MCF 10A (cell line): ENCODE data around the gene SAMD13. TPM values are rescaled to one million over a fixed set of nuclear protein-coding genes. Genes with fewer than 3 reads are reported as not detected.

ENCODE experiments used
- BruUV-seq: library from RNA; stranded (reverse); fragments of 400-500 nt; replicated peaks from 2 replicates; lab custom pipeline; 2021; lab: Mats Ljungman, UMichigan
- CTCF ChIA-PET: fragments of 300-600 bp; sonication (Branson Sonifier 250); formaldehyde crosslinking; extraction: SDS; loops from one replicate; lab custom pipeline; 2021; ENCODE audit warnings: antibody characterized with exemption, inconsistent platforms; lab: Yijun Ruan, JAX
- POLR2A ChIA-PET: fragments of 300-600, 350-650 bp; sonication (Branson Sonifier 250); formaldehyde crosslinking; extraction: SDS; loops from one replicate; lab custom pipeline; 2020; ENCODE audit warnings: antibody characterized with exemption, inconsistent platforms; lab: Yijun Ruan, JAX
- DNase-seq: peaks from one replicate; pipeline ENCODE4 v3.0.0-alpha.2; 2018; ENCODE audit not compliant: unreplicated experiment
- H3K27ac Mint-ChIP-seq: one replicate; pipeline ENCODE4 v1.8.0; 2022; ENCODE audit warnings: mild to moderate bottlenecking, low read depth, mixed read lengths; ENCODE audit not compliant: unreplicated experiment
- H3K27me3 Mint-ChIP-seq: one replicate; pipeline ENCODE4 v1.8.0; 2022; ENCODE audit warnings: mixed read lengths; ENCODE audit not compliant: insufficient read depth, unreplicated experiment
- H3K36me3 Mint-ChIP-seq: one replicate; pipeline ENCODE4 v1.8.0; 2022; ENCODE audit warnings: mild to moderate bottlenecking, moderate library complexity, mixed read lengths; ENCODE audit not compliant: insufficient read depth, unreplicated experiment
- H3K4me1 Mint-ChIP-seq: one replicate; pipeline ENCODE4 v1.8.0; 2022; ENCODE audit warnings: mixed read lengths; ENCODE audit not compliant: insufficient read depth, unreplicated experiment
- H3K4me3 Mint-ChIP-seq: one replicate; pipeline ENCODE4 v1.8.0; 2022; ENCODE audit warnings: mild to moderate bottlenecking, moderate library complexity, mixed read lengths; ENCODE audit not compliant: unreplicated experiment
- H3K9me3 Mint-ChIP-seq: one replicate; pipeline ENCODE4 v1.8.0; 2022; ENCODE audit warnings: mixed read lengths; ENCODE audit not compliant: unreplicated experiment
- intact Hi-C: fragments of 100-400 bp; cut with micrococcal nuclease; formaldehyde crosslinking; loops from 2 replicates; pipeline ENCODE4 v1.14.1; 2022
- total RNA-seq: library from RNA; stranded (reverse); gene quantifications from 2 replicates; pipeline ENCODE4 v1.2.3, GENCODE V29; 2022
- TF ChIP-seq, protein P1 (sequence below): fragments of 200-600 bp; IDR thresholded peaks from one replicate; pipeline ENCODE4 v1.8.0; 2022; ENCODE audit warnings: antibody characterized with exemption, mild to moderate bottlenecking; ENCODE audit not compliant: unreplicated experiment

The SAMD13 gene
- total RNA-seq, 1 experiment from 2014 or later = 1.3 TPM

DNA sequence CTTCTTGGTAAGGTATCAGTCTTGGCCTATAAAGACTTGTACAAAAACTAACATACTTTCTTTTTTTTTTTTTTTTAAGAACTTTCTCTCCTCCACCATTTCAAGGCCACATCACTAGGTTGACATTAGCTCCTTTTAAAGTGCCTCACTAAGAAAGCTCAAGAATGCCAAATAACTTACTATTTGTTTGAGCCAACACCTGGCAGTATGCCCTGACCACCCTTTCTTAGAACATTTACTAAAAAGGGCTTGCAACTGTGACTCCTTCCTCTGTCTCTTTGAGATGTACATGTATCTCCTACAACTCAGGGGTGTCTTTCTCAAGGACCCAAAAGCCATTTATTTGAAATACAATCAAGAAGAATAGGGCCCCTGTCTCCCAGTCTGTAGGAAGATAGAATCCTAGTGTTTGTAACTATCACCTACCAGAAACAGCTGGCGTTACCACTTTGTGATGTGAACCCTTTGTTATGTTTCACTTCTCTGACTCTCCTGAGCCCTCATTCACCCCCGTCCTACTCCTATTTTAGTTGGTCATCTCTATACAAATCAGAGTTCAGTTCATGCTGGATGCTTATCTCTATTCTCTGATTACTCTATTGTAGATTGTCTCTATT lies 12.2 kb upstream of the SAMD13 start:
- H3K4me3 Mint-ChIP-seq = no peak overlapping the region
- CTCF ChIA-PET = no interaction called here
- H3K27ac Mint-ChIP-seq = no peak overlapping the region
- TF ChIP-seq, protein P1, sequence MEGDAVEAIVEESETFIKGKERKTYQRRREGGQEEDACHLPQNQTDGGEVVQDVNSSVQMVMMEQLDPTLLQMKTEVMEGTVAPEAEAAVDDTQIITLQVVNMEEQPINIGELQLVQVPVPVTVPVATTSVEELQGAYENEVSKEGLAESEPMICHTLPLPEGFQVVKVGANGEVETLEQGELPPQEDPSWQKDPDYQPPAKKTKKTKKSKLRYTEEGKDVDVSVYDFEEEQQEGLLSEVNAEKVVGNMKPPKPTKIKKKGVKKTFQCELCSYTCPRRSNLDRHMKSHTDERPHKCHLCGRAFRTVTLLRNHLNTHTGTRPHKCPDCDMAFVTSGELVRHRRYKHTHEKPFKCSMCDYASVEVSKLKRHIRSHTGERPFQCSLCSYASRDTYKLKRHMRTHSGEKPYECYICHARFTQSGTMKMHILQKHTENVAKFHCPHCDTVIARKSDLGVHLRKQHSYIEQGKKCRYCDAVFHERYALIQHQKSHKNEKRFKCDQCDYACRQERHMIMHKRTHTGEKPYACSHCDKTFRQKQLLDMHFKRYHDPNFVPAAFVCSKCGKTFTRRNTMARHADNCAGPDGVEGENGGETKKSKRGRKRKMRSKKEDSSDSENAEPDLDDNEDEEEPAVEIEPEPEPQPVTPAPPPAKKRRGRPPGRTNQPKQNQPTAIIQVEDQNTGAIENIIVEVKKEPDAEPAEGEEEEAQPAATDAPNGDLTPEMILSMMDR = no peak
- BruUV-seq = no TSS peak
- H3K4me1 Mint-ChIP-seq = no peaks in the 10 kb centered on the region
- no peaks in the 10 kb centered on the region for H3K36me3 Mint-ChIP-seq
- H3K27me3 Mint-ChIP-seq = no peaks in the 10 kb centered on the region
- peaks cover 24% of the 10 kb centered on the region for H3K9me3 Mint-ChIP-seq
- POLR2A ChIA-PET = interaction anchor here (2.5 kb wide), 1 partner anchor 9 kb away, joined by 7 read pairs; no protein-coding TSS in a partner anchor
- DNase-seq = no peak
- intact Hi-C loops = no loop called here

DNA sequence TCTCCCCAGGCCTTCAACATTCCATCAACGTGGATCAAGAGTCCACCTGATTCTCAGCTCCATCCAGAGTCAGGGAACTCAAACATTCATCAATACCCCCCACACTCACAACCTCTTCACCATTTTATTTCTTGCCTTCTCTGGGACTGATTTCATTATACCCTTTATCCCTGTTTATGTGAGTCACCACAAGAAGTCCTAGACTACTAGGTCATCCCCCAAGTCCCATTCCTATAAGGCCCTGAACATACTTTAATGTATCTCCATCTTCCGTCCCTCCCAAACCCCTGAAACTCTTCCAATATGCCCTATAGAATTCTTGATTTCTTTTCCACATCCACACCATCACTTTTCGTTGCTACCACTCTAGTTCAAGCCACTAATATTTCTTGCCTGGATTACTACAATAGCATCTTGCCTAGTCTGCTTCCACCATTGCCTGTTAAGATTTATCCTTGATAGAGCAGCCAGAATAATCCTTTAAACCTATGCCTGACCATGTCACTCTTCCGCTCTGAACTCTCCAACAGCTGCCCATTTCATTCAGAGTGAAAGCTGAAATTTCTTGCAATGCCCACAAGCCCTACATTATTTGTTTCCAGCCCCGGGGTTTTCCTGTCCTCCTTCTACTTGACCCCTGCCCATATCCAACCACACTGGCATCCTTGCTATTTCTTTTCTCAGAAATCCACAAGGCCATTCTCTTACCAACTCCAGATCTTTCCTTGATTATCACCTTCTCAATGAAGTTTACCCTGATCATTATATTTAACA lies 9.4 kb upstream of the SAMD13 start:
- no TSS peak for BruUV-seq
- no peak for DNase-seq
- ChIA-PET POLR2A (interaction anchor here (0.6 kb wide), 1 partner anchor 213 kb away, joined by 3 read pairs; no protein-coding TSS in a partner anchor), CTCF (no interaction called here)
- no peaks in the 10 kb centered on the region for H3K27me3 Mint-ChIP-seq
- no peaks in the 10 kb centered on the region for H3K4me1 Mint-ChIP-seq
- H3K27ac Mint-ChIP-seq = no peak overlapping the region
- TF ChIP-seq, protein P1 = no peak
- peaks cover 14% of the 10 kb centered on the region for H3K9me3 Mint-ChIP-seq
- intact Hi-C loops = no loop called here
- no peak overlapping the region for H3K4me3 Mint-ChIP-seq
- H3K36me3 Mint-ChIP-seq = no peaks in the 10 kb centered on the region

DNA sequence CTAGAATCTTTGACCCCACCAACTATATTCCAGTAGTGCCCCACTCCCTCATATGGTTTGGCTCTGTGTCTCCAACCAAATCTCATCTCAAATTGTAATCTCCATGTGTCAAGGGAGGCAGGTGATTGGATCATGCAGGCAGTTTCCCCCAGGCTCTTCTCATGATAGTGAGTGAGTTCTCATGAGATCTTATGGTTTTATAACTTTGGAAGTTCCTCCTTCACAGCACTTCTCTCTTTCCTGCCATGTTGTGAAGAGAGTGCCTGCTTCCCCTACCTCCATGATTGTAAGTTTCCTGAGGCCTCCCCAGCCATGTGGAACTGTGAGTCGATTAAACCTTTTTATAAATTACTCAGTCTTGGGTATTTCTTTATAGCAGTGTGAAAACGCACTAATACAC lies 7.7 kb upstream of the SAMD13 start:
- ChIA-PET CTCF (interaction anchor here (0.6 kb wide), 1 partner anchor 152 kb away, joined by 3 read pairs; no protein-coding TSS in a partner anchor), POLR2A (interaction anchor here (1.0 kb wide), 1 partner anchor 10 kb away, joined by 3 read pairs; no protein-coding TSS in a partner anchor)
- no peaks in the 10 kb centered on the region for H3K36me3 Mint-ChIP-seq
- TF ChIP-seq, protein P1 = no peak
- no peak overlapping the region for H3K27ac Mint-ChIP-seq
- H3K9me3 Mint-ChIP-seq = peaks cover 14% of the 10 kb centered on the region
- H3K4me3 Mint-ChIP-seq = no peak overlapping the region
- intact Hi-C loops = no loop called here
- no TSS peak for BruUV-seq
- no peaks in the 10 kb centered on the region for H3K4me1 Mint-ChIP-seq
- DNase-seq = no peak
- H3K27me3 Mint-ChIP-seq = no peaks in the 10 kb centered on the region

DNA sequence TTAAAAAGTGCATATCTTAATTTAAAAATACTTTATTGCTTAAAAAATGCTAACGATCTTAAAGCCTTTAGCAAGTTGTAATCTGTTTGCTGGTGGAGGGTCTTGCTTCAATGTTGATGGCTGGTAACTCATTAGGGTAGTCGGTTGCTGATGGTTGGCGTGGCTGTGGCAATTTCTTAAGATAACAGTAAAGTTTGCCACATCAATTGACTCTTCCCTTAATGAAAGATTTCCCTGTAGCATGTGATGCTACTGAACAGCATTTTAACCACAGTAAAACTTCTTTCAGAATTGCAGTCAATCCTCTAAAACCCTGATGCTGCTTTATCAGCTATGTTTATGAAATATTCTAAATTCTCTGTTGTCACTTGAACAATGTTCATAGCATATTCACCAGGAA lies 6.8 kb upstream of the SAMD13 start:
- no TSS peak for BruUV-seq
- Mint-ChIP-seq H3K9me3 (peaks cover 8% of the 10 kb centered on the region), H3K4me3 (no peak overlapping the region), H3K27ac (no peak overlapping the region), H3K4me1 (peaks cover 7% of the 10 kb centered on the region), H3K36me3 (peaks cover 6% of the 10 kb centered on the region), H3K27me3 (no peaks in the 10 kb centered on the region)
- POLR2A ChIA-PET = interaction anchor here (1.0 kb wide), 1 partner anchor 11 kb away, joined by 3 read pairs; no protein-coding TSS in a partner anchor
- no peak for DNase-seq
- CTCF ChIA-PET = interaction anchor here (0.6 kb wide), 1 partner anchor 209 kb away, joined by 3 read pairs; no protein-coding TSS in a partner anchor
- intact Hi-C loops = loop anchor here (5.0 kb wide), 2 partner anchors 137 to 138 kb away; no protein-coding TSS in a partner anchor
- TF ChIP-seq, protein P1 = no peak
